ENCODE data around the gene HMMR.
"Not testable (repeated sequence)": the region's sequence is repeated elsewhere in the genome, so short reads cannot be mapped to it uniquely, and the experiment has no call there.

Gene HMMR

GRCh38 chr5:163506726-163507125 is 46.3 kb downstream of the HMMR start:
- peak; percentile 55 for DNase-seq (ENCODE audit: low spot score)

- no peak for DNase-seq (ENCODE audit: low spot score)
These were observed 48.3 kb downstream of the HMMR start for GRCh38 chr5:163508753-163509152.

- DNase-seq (ENCODE audit: low spot score): peak; percentile 40
These were observed 49.0 kb downstream of the HMMR start for GRCh38 chr5:163509291-163509951.

GRCh38 chr5:163512526-163512925 is 52.1 kb downstream of the HMMR start:
- DNase-seq (ENCODE audit: low spot score): no peak

- DNase-seq (ENCODE audit: low spot score): no peak
These were observed 64.7 kb downstream of the HMMR start for GRCh38 chr5:163525096-163525495.

- DNase-seq (ENCODE audit: low spot score): no peak
These were observed 69.3 kb downstream of the HMMR start for GRCh38 chr5:163529698-163530097.

- no peak for DNase-seq (ENCODE audit: low spot score)
These were observed 70.8 kb downstream of the HMMR start for GRCh38 chr5:163531272-163531671.

- DNase-seq (ENCODE audit: low spot score): no peak
These were observed 72.0 kb downstream of the HMMR start for GRCh38 chr5:163532171-163533084.

- no peak for DNase-seq (ENCODE audit: low spot score)
These were observed 72.8 kb downstream of the HMMR start for GRCh38 chr5:163533223-163533622.

GRCh38 chr5:163534492-163535094 is 74.2 kb downstream of the HMMR start:
- DNase-seq (ENCODE audit: low spot score): no peak

- DNase-seq (ENCODE audit: low spot score): no peak
These were observed 74.9 kb downstream of the HMMR start for GRCh38 chr5:163535290-163535689.

- not testable (repeated sequence) for DNase-seq (ENCODE audit: low spot score)
These were observed 76.0 kb downstream of the HMMR start for GRCh38 chr5:163536442-163536841.

- DNase-seq (ENCODE audit: low spot score): no peak
These were observed 80.3 kb downstream of the HMMR start for GRCh38 chr5:163540696-163541095.

Data from AG08396 (cell line).